Natural killer cell (primary cell): ENCODE results near the gene CIB1. TPM values are rescaled to one million over a fixed set of nuclear protein-coding genes. Genes with fewer than 3 reads are reported as not detected.
"Not testable (repeated sequence)": the region's sequence is repeated elsewhere in the genome, so short reads cannot be mapped to it uniquely, and the experiment has no call there.

Experiments
- ATAC-seq, 3 donors: fragments of 150-1000 bp in 2 of 3; fragments of 200-7000 bp in 1 of 3; cut with Tn5 transposase; 1 replicate in 1 of 3; 2 replicates in 2 of 3; pipeline ENCODE4 v1.10.0; 2021; ENCODE audit warnings: mild to moderate bottlenecking in 2 of 3, moderate library complexity in 2 of 3
- DNase-seq, 2 donors: peaks; one replicate each; pipeline versions ENCODE4 v3.0.0 to v3.0.0-alpha.2; 2013 to 2021; ENCODE audit warnings: mixed read lengths in 1 of 2
- H3K27ac ChIP-seq: one replicate; pipeline ENCODE4 v1.5.1; 2013; ENCODE audit warnings: mild to moderate bottlenecking, low read length
- H3K27me3 ChIP-seq: one replicate; pipeline ENCODE4 v1.6.1; 2013; ENCODE audit warnings: low read length; ENCODE audit not compliant: control insufficient read depth, insufficient read depth
- H3K36me3 ChIP-seq: one replicate; pipeline ENCODE4 v1.6.1; 2013; ENCODE audit warnings: low read length; ENCODE audit not compliant: control insufficient read depth, insufficient read depth
- H3K4me1 ChIP-seq: one replicate; pipeline ENCODE4 v1.6.1; 2013; ENCODE audit warnings: low read length; ENCODE audit not compliant: control insufficient read depth, insufficient read depth
- H3K4me3 ChIP-seq: one replicate; pipeline ENCODE4 v1.5.1; 2013; ENCODE audit warnings: low read length
- H3K9me3 ChIP-seq: one replicate; pipeline ENCODE4 v1.6.1; 2013; ENCODE audit warnings: low read length; ENCODE audit not compliant: control insufficient read depth, insufficient read depth
- H3K27ac Mint-ChIP-seq, 2 donors: one replicate each; pipeline ENCODE4 v1.8.0; 2022; ENCODE audit warnings: mild to moderate bottlenecking in 2 of 2, mixed read lengths in 2 of 2, moderate library complexity in 1 of 2
- H3K27me3 Mint-ChIP-seq, 2 donors: one replicate each; pipeline ENCODE4 v1.8.0; 2022; ENCODE audit warnings: low read depth in 2 of 2, mixed read lengths in 2 of 2
- H3K36me3 Mint-ChIP-seq: one replicate; pipeline ENCODE4 v1.8.0; 2022; ENCODE audit warnings: mixed read lengths
- H3K4me1 Mint-ChIP-seq, 2 donors: one replicate each; pipeline ENCODE4 v1.8.0; 2022; ENCODE audit warnings: mixed read lengths in 2 of 2
- H3K4me3 Mint-ChIP-seq: one replicate; pipeline ENCODE4 v1.8.0; 2022; ENCODE audit warnings: mild to moderate bottlenecking, moderate library complexity, mixed read lengths
- H3K9me3 Mint-ChIP-seq, 2 donors: one replicate each; pipeline ENCODE4 v1.8.0; 2022; ENCODE audit warnings: mixed read lengths in 2 of 2
- CTCF ChIP-seq: fragments of 200-600 bp; IDR thresholded peaks from one replicate; pipeline ENCODE4 v1.8.0; 2022; ENCODE audit warnings: antibody characterized with exemption
- WGBS: methylation state at CpG from one replicate; pipeline ENCODE4 v1.1.7; 2013; ENCODE audit warnings: missing lambda C conversion rate; ENCODE audit not compliant: insufficient coverage; 5-methylcytosine and 5-hydroxymethylcytosine counted together
- intact Hi-C: fragments of 100-400 bp; cut with micrococcal nuclease; formaldehyde crosslinking; loops from one replicate; pipeline ENCODE4 v1.14.2; 2022
- total RNA-seq, 4 donors: library from RNA; stranded (reverse); fragments of 120-200 nt in 1 of 4; gene quantifications; one replicate each; pipeline versions ENCODE4 v1.2.3 to v1.2.4, GENCODE V29; 2013 to 2022

CIB1 gene
- total RNA-seq, 3 donors from 2014 or later (not counting 1 experiment from before 2014, with no cell fraction given): 136 to 209 (median 154) TPM

GRCh38 chr15:90190606-90191343 lies 43.0 kb downstream of the CIB1 start:
- no peak for DNase-seq
- H3K4me3 Mint-ChIP-seq: no peak overlapping the region
- H3K27ac ChIP-seq: peak overlapping the region; percentile 75
- H3K36me3 Mint-ChIP-seq: no peaks in the 10 kb centered on the region
- H3K4me1 ChIP-seq: peaks cover 62% of the 10 kb centered on the region
- peaks cover 17 to 26% of the 10 kb centered on the region in 2 donors for H3K4me1 Mint-ChIP-seq
- intact Hi-C loops: no loop called here
- H3K9me3 ChIP-seq: no peaks in the 10 kb centered on the region
- ATAC-seq: peak in 1 of 3 donors; percentile 41
- H3K27me3 Mint-ChIP-seq: no peaks in the 10 kb centered on the region
- no peak overlapping the region for H3K27ac Mint-ChIP-seq
- no peak for TF ChIP-seq CTCF
- no peaks in the 10 kb centered on the region for H3K36me3 ChIP-seq
- H3K4me3 ChIP-seq: no peak overlapping the region
- H3K27me3 ChIP-seq: no peaks in the 10 kb centered on the region
- H3K9me3 Mint-ChIP-seq: no peaks in the 10 kb centered on the region
- 75% methylated on average over 10 of the region's 10 CpGs for WGBS

- Histone ChIP-seq H3K36me3 (no peaks in the 10 kb centered on the region), H3K4me3 (no peak overlapping the region), H3K4me1 (peaks cover 68% of the 10 kb centered on the region), H3K27ac (peak overlapping the region; percentile 75), H3K9me3 (no peaks in the 10 kb centered on the region), H3K27me3 (no peaks in the 10 kb centered on the region)
- Mint-ChIP-seq H3K36me3 (no peaks in the 10 kb centered on the region), H3K27me3 (no peaks in the 10 kb centered on the region), H3K27ac (no peak overlapping the region), H3K4me1 (peaks cover 23 to 33% of the 10 kb centered on the region in 2 donors), H3K4me3 (no peak overlapping the region), H3K9me3 (no peaks in the 10 kb centered on the region)
- intact Hi-C loops: no loop called here
- ATAC-seq (no peak), DNase-seq (no peak)
- TF ChIP-seq CTCF: no peak
- 65% methylated on average over 10 of the region's 10 CpGs for WGBS
These were observed 43.8 kb downstream of the CIB1 start for GRCh38 chr15:90189781-90190467.

- H3K9me3 Mint-ChIP-seq: no peaks in the 10 kb centered on the region
- H3K4me1 ChIP-seq: peaks cover 73% of the 10 kb centered on the region
These were observed 44.6 kb downstream of the CIB1 start for GRCh38 chr15:90188914-90189748.

GRCh38 chr15:90188065-90188464 lies 45.7 kb downstream of the CIB1 start:
- intact Hi-C loops, H3K9me3 ChIP-seq, H3K4me3 Mint-ChIP-seq, H3K9me3 Mint-ChIP-seq, H3K36me3 ChIP-seq, H3K27ac Mint-ChIP-seq, DNase-seq, H3K4me3 ChIP-seq, ATAC-seq, H3K27me3 ChIP-seq, H3K27me3 Mint-ChIP-seq, H3K36me3 Mint-ChIP-seq: not testable (repeated sequence)
- H3K4me1 ChIP-seq: peaks cover 69% of the 10 kb centered on the region
- H3K4me1 Mint-ChIP-seq: peaks cover 16 to 27% of the 10 kb centered on the region in 2 donors
- 94% methylated on average over 7 of the region's 7 CpGs for WGBS
- H3K27ac ChIP-seq: peak overlapping the region; percentile 8

More at GRCh38 chr15:90188914-90189748, 44.6 kb downstream of the CIB1 start:
- TF ChIP-seq CTCF: no peak
- no peaks in the 10 kb centered on the region for H3K27me3 ChIP-seq
- no peak overlapping the region for H3K27ac ChIP-seq
- DNase-seq (no peak), ATAC-seq (no peak)
- H3K36me3 ChIP-seq: no peaks in the 10 kb centered on the region
- Mint-ChIP-seq H3K4me1 (peaks cover 23 to 33% of the 10 kb centered on the region in 2 donors), H3K4me3 (no peak overlapping the region), H3K36me3 (no peaks in the 10 kb centered on the region), H3K27me3 (no peaks in the 10 kb centered on the region), H3K27ac (no peak overlapping the region)
- H3K4me3 ChIP-seq: no peak overlapping the region
- 71% methylated on average over 8 of the region's 8 CpGs for WGBS
- intact Hi-C loops: no loop called here
- H3K9me3 ChIP-seq: no peaks in the 10 kb centered on the region
